ENCODE data around the gene ATE1. TPM values are rescaled to one million over a fixed set of nuclear protein-coding genes. Genes with fewer than 3 reads are reported as not detected.
A peak's percentile ranks its signal among the peaks of the same experiment; 100 is the strongest.
"Not testable (repeated sequence)": the region's sequence is repeated elsewhere in the genome, so short reads cannot be mapped to it uniquely, and the experiment has no call there.

The ATE1 gene
- polyA plus RNA-seq, 3 donors: 32.8 to 39.3 (median 34.6) TPM

GRCh38 chr10:121942749-121943416 lies 15.1 kb upstream of the ATE1 start:
- DNase-seq (ENCODE audit: extremely low read depth in 1 of 11, low read depth in 9 of 11, low spot score in 4 of 11): peak in 1 of 11 donors; percentile 32

GRCh38 chr10:121941532-121941931 lies 13.7 kb upstream of the ATE1 start:
- DNase-seq (ENCODE audit: extremely low read depth in 1 of 11, low read depth in 9 of 11, low spot score in 4 of 11): no peak

GRCh38 chr10:121936295-121936694 lies 8.5 kb upstream of the ATE1 start:
- no peak for DNase-seq (ENCODE audit: extremely low read depth in 1 of 11, low read depth in 9 of 11, low spot score in 4 of 11)

GRCh38 chr10:121935702-121936101 lies 7.9 kb upstream of the ATE1 start:
- DNase-seq (ENCODE audit: extremely low read depth in 1 of 11, low read depth in 9 of 11, low spot score in 4 of 11): no peak

GRCh38 chr10:121930268-121931085 lies 2.6 kb upstream of the ATE1 start:
- not testable (repeated sequence) for DNase-seq (ENCODE audit: extremely low read depth in 1 of 11, low read depth in 9 of 11, low spot score in 4 of 11)

- DNase-seq (ENCODE audit: extremely low read depth in 1 of 11, low read depth in 9 of 11, low spot score in 4 of 11): not testable (repeated sequence)
Measured at GRCh38 chr10:121929585-121930267, 1.9 kb upstream of the ATE1 start.

- peak in 1 of 11 donors; percentile 19 for DNase-seq (ENCODE audit: extremely low read depth in 1 of 11, low read depth in 9 of 11, low spot score in 4 of 11)
Measured at GRCh38 chr10:121928528-121928884, 675 bp upstream of the ATE1 start.

- DNase-seq (ENCODE audit: extremely low read depth in 1 of 11, low read depth in 9 of 11, low spot score in 4 of 11): peak in 7 of 11 donors; percentile 18 to 42 (median 37)
Measured at GRCh38 chr10:121927318-121927840, 452 bp downstream of the ATE1 start.

- DNase-seq (ENCODE audit: extremely low read depth in 1 of 11, low read depth in 9 of 11, low spot score in 4 of 11): peak in 6 of 11 donors; percentile 13 to 41 (median 33)
Measured at GRCh38 chr10:121926671-121927317, 1.0 kb downstream of the ATE1 start.

GRCh38 chr10:121926157-121926556 lies 1.7 kb downstream of the ATE1 start:
- DNase-seq (ENCODE audit: extremely low read depth in 1 of 11, low read depth in 9 of 11, low spot score in 4 of 11): no peak

GRCh38 chr10:121921238-121921931 lies 6.4 kb downstream of the ATE1 start:
- no peak for DNase-seq (ENCODE audit: extremely low read depth in 1 of 11, low read depth in 9 of 11, low spot score in 4 of 11)

- no peak for DNase-seq (ENCODE audit: extremely low read depth in 1 of 11, low read depth in 9 of 11, low spot score in 4 of 11)
Measured at GRCh38 chr10:121919666-121920065, 8.2 kb downstream of the ATE1 start.

GRCh38 chr10:121918800-121919199 lies 9.0 kb downstream of the ATE1 start:
- DNase-seq (ENCODE audit: extremely low read depth in 1 of 11, low read depth in 9 of 11, low spot score in 4 of 11): not testable (repeated sequence)

GRCh38 chr10:121914661-121915060 lies 13.2 kb downstream of the ATE1 start:
- DNase-seq (ENCODE audit: extremely low read depth in 1 of 11, low read depth in 9 of 11, low spot score in 4 of 11): no peak

- no peak for DNase-seq (ENCODE audit: extremely low read depth in 1 of 11, low read depth in 9 of 11, low spot score in 4 of 11)
Measured at GRCh38 chr10:121911421-121911697, 16.5 kb downstream of the ATE1 start.

- no peak for DNase-seq (ENCODE audit: extremely low read depth in 1 of 11, low read depth in 9 of 11, low spot score in 4 of 11)
Measured at GRCh38 chr10:121910673-121911420, 17.0 kb downstream of the ATE1 start.

GRCh38 chr10:121904888-121905287 lies 22.9 kb downstream of the ATE1 start:
- no peak for DNase-seq (ENCODE audit: extremely low read depth in 1 of 11, low read depth in 9 of 11, low spot score in 4 of 11)

All from renal cortex interstitium (tissue), 11 donors.